GM11168 (cell line): Measurements from ENCODE around the gene TRAK1.
"Not testable (repeated sequence)": the region's sequence is repeated elsewhere in the genome, so short reads cannot be mapped to it uniquely, and the experiment has no call there.

Experiments
- in situ Hi-C: fragments of 300-500 bp; cut with MboI; formaldehyde crosslinking; loops from one replicate; pipeline ENCODE4 v1.12.0; 2022; ENCODE audit warnings: low sequenced_read_pairs; ENCODE audit not compliant: unreplicated experiment

The TRAK1 gene

GRCh38 chr3:42090973-42091731, at the start of gene TRAK1:
Gene TRAK1, plus strand, starts transcription at chr3:42091357. Its CDS starts 113 bp downstream, at chr3:42091470.
- in situ Hi-C loops: loop anchor here (10.0 kb wide), 1 partner anchor 76 kb away; no protein-coding TSS in a partner anchor

- in situ Hi-C loops: no loop called here
Measured at GRCh38 chr3:42042747-42043098, 48.4 kb upstream of the TRAK1 start.

GRCh38 chr3:42043099-42043813, 47.9 kb upstream of the TRAK1 start:
- in situ Hi-C loops: no loop called here

GRCh38 chr3:42045708-42046243, 45.4 kb upstream of the TRAK1 start:
- in situ Hi-C loops: no loop called here

- in situ Hi-C loops: not testable (repeated sequence)
Measured at GRCh38 chr3:42048526-42048925, 42.6 kb upstream of the TRAK1 start.

GRCh38 chr3:42050126-42050525, 41.0 kb upstream of the TRAK1 start:
- in situ Hi-C loops: no loop called here

- in situ Hi-C loops: no loop called here
Measured at GRCh38 chr3:42051384-42052131, 39.6 kb upstream of the TRAK1 start.

GRCh38 chr3:42052132-42052483, 39.0 kb upstream of the TRAK1 start:
- in situ Hi-C loops: no loop called here

GRCh38 chr3:42052484-42053351, 38.4 kb upstream of the TRAK1 start:
- in situ Hi-C loops: no loop called here

- in situ Hi-C loops: no loop called here
Measured at GRCh38 chr3:42053476-42053875, 37.7 kb upstream of the TRAK1 start.

GRCh38 chr3:42055291-42055690, 35.9 kb upstream of the TRAK1 start:
- in situ Hi-C loops: no loop called here

GRCh38 chr3:42056840-42057239, 34.3 kb upstream of the TRAK1 start:
- in situ Hi-C loops: no loop called here

- in situ Hi-C loops: no loop called here
Measured at GRCh38 chr3:42057561-42058211, 33.5 kb upstream of the TRAK1 start.

- in situ Hi-C loops: no loop called here
Measured at GRCh38 chr3:42061025-42061712, 30.0 kb upstream of the TRAK1 start.

- in situ Hi-C loops: no loop called here
Measured at GRCh38 chr3:42061713-42062380, 29.3 kb upstream of the TRAK1 start.

- in situ Hi-C loops: no loop called here
Measured at GRCh38 chr3:42062464-42062863, 28.7 kb upstream of the TRAK1 start.

- in situ Hi-C loops: no loop called here
Measured at GRCh38 chr3:42063888-42064287, 27.3 kb upstream of the TRAK1 start.

GRCh38 chr3:42066516-42067181, 24.5 kb upstream of the TRAK1 start:
- in situ Hi-C loops: no loop called here
